H1 (cell line): ENCODE measurements around the gene SWI5. TPM values are rescaled to one million over a fixed set of nuclear protein-coding genes. Genes with fewer than 3 reads are reported as not detected.

Experiments used
- ATF2 ChIP-seq: IDR thresholded peaks from 2 replicates; pipeline ENCODE4 v1.6.1; 2012; ENCODE audit warnings: low read length, inconsistent platforms
- CBX5 ChIP-seq: fragments of 300-800, 300-1000 bp; sonication (generic); IDR thresholded peaks from 2 replicates; pipeline ENCODE4 v1.7.1; 2016; ENCODE audit warnings: antibody characterized with exemption, low read length, low read depth
- GABPA ChIP-seq: IDR thresholded peaks from 2 replicates; pipeline ENCODE4 v1.6.1; 2011; ENCODE audit warnings: mild to moderate bottlenecking, low read length, moderate library complexity, borderline replicate concordance; ENCODE audit not compliant: insufficient read depth
- TEAD4 ChIP-seq: IDR thresholded peaks from 2 replicates; pipeline ENCODE4 v1.6.1; 2012; ENCODE audit warnings: low read depth, low read length, inconsistent platforms, mixed read lengths
- polyA plus RNA-seq, 7 experiments: library from polyadenylated mRNA; depleted of rRNA in 3 of 7; stranded (reverse) in 5 of 7; unstranded in 2 of 7; fragments of >200 nt in 5 of 7; fragments of 200-250 nt in 2 of 7; gene quantifications; 1 replicate in 5 of 7; 2 replicates in 1 of 7; 4 replicates in 1 of 7; pipeline versions ENCODE4 v1.2.1 to v1.2.3, GENCODE V29; 2011 to 2013; ENCODE audit warnings: missing spikeins in 2 of 7, mixed read lengths in 2 of 7
- total RNA-seq: library from RNA; stranded (reverse); fragmentation: NEBNext Ultra II Directional; extraction: Animal tissue kit (Norgen Biotek cat#: 25700); gene quantifications from 2 replicates; pipeline ENCODE4 v1.2.1, GENCODE V29; 2021

The SWI5 gene
- total and polyA plus RNA-seq, 2 of the 8 experiments (the other 6 are each of a cell fraction or from before 2014, with no cell fraction given), result 29.0 to 59.5 TPM

GRCh38 chr9:128323791-128324190 lies 47.7 kb downstream of the SWI5 start (continued):
- TF ChIP-seq ATF2, result no peak
- no peak for TF ChIP-seq CBX5
- no peak for TF ChIP-seq TEAD4
- no peak for TF ChIP-seq GABPA
- TF ChIP-seq, all 59 proteins: peak for 0
